Lung microvascular endothelial cell (primary cell): ENCODE data around the gene SCFD2. TPM values are rescaled to one million over a fixed set of nuclear protein-coding genes. Genes with fewer than 3 reads are reported as not detected.
A peak's percentile ranks its signal among the peaks of the same experiment; 100 is the strongest.
"Not testable (repeated sequence)": the region's sequence is repeated elsewhere in the genome, so short reads cannot be mapped to it uniquely, and the experiment has no call there.

Experiments used
- DNase-seq, 2 donors: peaks; one replicate each; pipeline versions ENCODE4 v3.0.0 to v3.0.0-alpha.2; 2010; ENCODE audit warnings: low read depth in 2 of 2
- total RNA-seq: library from RNA; depleted of rRNA; stranded (reverse); fragments of >200 nt; gene quantifications from 2 replicates; pipeline ENCODE4 v1.2.1, GENCODE V29; 2014

SCFD2 gene
- total RNA-seq, 1 donor from 2014 or later: 11.3 TPM

GRCh38 chr4:53192496-53192895 lies 173.4 kb downstream of the SCFD2 start:
- DNase-seq: no peak

GRCh38 chr4:53191997-53192396 lies 173.9 kb downstream of the SCFD2 start:
- no peak for DNase-seq

- DNase-seq: peak in 1 of 2 donors; percentile 6
These were observed 176.8 kb downstream of the SCFD2 start for GRCh38 chr4:53189011-53189410.

DNA sequence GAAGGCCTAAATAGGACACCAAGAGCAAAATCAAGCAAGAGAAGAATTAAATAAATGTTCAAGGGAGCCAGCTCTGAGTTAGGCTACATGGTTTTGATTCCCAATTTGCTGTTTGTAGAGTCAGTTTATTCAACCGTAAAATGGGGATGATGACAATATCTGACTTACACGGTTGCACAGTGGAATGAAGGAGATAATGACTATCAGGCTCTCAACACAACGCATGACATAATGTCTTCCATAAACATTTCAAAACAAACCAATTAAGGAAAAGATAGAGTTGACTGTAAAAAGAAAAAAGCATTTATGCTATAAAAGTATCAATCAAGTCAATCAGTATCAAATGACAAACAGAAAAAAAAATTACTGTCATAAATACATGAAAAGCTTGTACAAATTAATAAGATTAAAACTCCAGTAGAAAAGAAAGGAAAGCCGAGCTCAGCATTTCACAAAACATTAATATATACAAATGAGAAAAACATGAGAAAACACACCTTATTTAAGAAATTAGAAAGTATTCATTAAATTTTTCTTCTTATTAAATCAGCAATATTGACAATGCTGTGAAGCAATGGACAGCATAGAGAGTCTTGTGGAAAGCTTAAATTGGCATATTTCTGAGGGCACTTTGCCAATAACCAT lies 179.0 kb downstream of the SCFD2 start:
- no peak for DNase-seq

DNA sequence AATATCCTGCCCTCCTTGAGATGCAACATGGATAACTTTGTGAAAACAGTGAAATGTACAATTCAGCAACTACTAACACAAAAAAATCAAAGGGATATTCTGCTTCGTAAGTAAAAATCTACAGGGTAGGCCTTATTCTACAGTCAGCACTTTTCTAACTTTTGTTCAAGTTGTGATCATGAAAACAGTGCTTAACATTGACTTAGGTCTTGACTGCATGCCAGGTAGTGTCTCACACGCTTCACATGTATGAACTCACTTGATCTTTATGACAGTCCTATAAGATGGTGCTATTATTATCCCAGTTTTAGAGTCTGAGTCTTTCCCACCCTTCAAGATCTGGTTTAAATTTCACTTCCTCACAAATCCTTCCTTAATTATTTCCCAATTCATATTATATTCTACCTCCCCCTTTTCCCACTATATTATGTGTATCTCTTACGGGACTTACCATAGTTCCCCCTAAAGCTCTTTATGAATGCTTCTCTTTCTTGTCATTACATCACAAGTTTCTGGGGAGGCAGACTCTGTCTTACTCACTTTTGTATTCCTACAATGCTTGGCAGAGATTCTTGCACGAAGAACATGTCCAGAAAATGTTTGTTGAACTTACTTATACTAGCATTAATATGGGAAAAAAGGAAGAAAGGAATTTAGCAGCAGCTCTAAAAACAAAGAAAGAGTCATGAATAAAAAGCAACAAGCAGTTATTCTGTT lies 179.8 kb downstream of the SCFD2 start:
- DNase-seq: no peak

DNA sequence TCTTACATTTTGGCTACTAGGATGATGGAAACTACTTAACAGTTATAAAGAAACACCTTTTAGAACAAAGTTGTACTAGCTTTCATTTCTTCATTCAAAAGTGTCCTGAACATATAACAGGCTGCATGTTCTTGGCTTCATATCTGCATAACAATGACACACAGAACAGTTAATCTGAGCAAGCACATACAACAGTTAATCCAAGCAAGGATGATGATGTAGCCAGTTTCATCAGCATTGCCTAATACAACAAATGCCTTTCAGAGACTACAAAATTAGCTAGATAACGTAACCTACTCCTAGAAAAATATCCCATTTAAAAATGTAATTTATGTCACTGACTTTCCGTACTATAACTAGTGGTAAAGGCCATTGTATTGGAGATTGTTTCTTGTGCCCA lies 182.1 kb downstream of the SCFD2 start:
- no peak for DNase-seq

GRCh38 chr4:53177751-53178150 lies 188.1 kb downstream of the SCFD2 start:
- not testable (repeated sequence) for DNase-seq

DNA sequence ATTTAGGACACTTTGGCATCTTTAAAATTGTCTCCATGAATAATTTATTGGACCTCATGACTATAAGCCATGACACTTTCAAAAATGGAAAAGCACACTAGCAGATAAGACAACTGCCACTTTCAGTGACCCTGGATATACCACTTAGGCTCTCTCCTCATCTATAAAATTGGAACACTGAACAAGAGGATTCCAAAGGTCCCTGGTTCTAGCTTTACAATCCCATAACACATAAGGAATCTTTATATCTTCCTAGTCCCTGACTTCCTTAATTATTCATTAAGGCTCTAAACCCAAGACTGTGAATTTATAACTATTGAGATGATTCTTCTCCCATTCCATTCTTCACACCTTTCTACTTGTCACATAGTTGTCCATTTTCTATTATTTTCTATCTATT lies 190.2 kb downstream of the SCFD2 start:
- no peak for DNase-seq

DNA sequence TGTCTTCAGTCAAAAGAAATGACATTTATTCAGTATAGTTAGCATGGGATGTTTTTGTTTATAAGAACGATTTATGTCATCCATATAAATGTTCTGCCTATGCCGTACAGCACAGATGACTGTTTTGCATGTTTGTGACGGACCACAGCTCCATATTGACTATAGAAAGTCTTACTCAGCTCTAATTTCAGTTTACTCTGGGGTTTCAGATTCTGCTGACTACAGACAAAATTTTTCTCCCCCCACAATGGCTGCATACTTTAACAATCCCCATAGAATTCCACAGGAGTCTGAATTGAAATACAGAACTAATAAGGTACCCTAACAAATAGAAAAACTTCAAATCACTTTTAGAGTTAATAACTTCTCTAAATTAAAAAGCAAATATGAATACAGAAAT lies 191.0 kb downstream of the SCFD2 start:
- DNase-seq: no peak

GRCh38 chr4:53173576-53173975 lies 192.3 kb downstream of the SCFD2 start:
- no peak for DNase-seq

DNA sequence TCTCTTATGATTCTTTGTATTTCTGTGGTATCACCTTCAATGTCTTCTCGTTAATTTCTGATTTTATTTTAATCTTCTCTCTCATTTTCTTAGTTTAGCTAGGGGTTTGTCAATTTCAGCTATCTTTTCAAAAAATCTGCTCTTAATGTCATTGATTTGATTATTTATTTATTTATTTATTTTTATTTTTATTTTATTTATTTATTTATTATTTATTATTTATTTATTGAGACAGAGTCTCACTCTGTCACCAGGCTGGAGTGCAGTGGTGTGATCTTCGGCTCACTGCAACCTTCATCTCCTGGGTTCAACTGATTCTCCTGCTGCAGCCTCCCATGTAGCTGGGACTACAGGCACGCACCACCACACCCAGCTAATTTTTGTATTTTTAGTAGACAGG lies 194.1 kb downstream of the SCFD2 start:
- DNase-seq: no peak

DNA sequence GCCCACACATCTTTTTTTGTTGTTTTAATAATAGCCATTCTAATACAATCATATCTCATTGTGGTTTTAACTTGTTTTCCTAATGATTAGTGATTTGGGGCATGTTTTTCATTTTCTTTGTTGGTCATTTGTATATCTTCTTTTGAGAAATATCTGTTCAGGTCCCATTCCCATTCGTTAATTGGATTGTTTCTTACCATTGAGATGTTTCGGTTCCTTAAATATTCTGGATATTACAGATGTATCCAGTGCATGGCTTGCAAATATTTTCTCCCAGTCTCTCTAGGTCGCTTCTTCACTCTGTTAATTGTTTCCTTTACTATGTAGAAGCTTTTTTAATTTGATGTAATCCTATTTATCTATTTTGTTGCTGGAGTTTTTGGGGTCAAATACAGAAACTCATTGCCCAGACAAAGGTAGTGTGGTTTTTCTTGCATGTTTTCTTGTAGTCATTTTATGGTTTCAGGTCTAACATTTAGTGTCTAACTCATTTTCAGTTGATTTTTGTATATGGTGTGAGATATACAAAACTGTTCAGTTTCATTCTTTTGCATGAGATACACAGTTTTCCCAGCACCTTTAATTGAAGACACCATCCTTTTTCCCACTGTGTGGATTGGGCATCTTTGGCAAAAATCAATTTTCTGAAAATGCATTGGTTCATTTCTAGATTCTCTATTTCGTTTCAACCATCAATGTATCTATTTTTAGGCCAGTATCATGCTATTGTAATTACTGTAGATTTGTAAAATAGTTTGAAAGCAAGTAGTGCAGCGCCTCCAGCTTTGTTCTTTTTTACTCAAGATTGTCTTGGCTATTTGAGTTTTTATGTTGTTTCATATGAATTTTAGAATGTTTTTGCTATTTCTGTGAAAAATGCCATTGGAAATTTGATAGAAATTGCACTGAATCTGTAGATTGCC lies 195.9 kb downstream of the SCFD2 start:
- no peak for DNase-seq

- DNase-seq: no peak
These were observed 197.6 kb downstream of the SCFD2 start for GRCh38 chr4:53168228-53168627.

GRCh38 chr4:53162969-53163368 lies 202.9 kb downstream of the SCFD2 start:
- no peak for DNase-seq

DNA sequence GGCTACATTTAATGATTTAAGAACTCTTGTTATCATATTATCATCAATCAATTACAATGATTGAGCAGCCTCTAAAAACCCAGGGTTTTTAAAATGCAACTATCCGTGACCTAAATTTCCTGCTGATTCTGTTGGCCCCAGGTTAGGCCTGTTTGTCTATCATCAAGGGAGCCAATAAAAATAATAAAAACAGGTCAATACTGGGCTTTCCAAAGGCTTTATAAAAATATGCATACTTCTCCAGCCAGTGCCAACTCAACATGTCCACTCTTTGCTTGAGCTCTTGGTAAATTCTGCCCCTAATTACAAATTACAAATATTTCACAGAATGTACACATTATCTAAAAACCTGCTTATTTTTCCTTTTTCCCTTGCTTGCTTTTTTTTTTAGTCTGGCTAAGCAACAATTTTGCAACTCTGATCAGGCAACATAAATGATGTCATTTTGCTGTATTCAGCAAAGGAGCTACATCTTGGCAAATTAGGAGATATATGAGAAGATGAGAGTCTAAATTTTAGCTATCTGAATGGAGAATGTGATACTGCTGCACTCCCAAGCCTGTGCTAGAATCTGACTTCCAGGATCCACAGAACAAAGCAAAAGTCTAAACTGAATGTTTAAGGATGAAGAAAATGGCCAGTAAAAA lies 204.0 kb downstream of the SCFD2 start:
- DNase-seq: no peak

GRCh38 chr4:53161051-53161786 lies 204.6 kb downstream of the SCFD2 start:
- DNase-seq: no peak

- DNase-seq: no peak
These were observed 209.0 kb downstream of the SCFD2 start for GRCh38 chr4:53156896-53157295.

GRCh38 chr4:53152467-53152866 lies 213.4 kb downstream of the SCFD2 start:
- no peak for DNase-seq

DNA sequence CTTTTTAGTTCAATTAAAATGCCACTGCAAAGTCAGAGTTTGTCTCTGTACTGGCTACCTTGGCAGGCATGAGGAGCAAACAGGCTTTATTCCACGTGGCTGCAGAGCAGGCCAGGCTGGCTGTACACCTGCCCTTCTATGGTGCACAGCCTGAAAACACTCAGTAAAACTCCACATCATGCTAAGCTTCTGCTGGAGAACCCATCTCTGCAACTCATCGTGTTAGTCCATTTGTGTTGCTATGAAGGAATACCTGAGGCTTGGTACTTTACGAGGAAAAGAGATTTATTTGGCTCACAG lies 214.4 kb downstream of the SCFD2 start:
- DNase-seq: no peak

DNA sequence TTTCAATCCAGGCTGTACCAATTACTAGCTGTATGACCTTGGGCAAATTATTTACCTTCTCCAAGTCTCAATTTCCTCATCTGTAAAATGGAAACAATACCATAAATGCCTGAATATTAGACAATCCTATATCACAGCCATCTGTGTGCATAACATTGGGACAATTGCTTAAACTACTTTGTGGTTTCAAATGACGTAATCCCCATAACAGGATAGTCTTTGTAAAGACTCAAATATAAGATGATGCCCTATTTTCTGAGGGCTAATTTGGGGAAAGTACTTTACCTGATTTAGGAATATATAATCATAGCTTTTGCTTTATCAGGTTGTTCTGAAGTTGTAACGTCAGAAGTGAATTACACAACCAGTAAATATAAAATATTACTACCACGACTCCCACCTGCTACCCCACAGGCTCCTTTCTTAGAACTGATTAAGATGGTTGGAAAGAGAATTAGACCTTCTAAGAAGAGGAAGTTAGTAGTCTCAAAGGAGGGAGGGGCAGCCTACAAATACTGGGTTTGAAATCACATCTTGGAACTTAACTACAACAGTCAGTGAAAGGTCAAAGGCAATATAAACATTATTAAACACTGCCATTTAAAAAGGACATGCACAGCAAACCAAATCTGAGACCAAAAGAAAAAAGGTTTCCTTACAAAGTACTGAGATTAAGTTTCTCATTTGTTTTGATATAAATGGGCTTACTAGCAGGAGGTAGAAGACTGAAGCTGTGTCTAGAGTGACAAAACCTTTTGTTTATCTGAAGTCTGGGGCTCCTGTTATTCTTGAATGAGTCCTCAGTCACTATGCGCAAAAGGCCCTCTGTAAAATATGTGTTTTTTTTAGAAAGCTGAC lies 215.0 kb downstream of the SCFD2 start:
- DNase-seq: no peak
